GM19043 (cell line): Measurements from ENCODE around the gene ARL3.
"Not testable (repeated sequence)": the region's sequence is repeated elsewhere in the genome, so short reads cannot be mapped to it uniquely, and the experiment has no call there.

Source experiments
- ATAC-seq: cut with Tn5 transposase; IDR thresholded peaks from one replicate; pipeline ENCODE4 v1.9.1; 2021; ENCODE audit warnings: low read depth; ENCODE audit not compliant: unreplicated experiment

ARL3 gene

DNA sequence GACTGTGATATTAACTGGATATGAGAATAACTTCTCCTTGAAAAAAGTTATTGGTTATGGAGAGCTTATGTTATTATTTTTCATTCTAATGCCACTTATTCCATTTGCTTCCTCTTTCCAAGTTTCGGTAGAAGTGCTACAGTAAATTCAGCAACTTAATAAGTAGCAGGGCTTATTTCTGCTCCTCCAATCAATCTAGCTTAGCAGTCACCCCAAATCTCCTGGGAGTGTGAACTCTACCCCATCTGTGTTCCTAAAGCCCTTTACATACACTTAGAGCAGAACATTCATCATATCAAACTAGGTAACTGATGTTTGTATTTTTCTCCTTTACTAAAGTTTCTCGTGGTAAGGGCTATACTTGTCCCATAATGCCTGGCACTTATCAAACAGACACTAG, 8.7 kb downstream of the ARL3 start:
- no peak for ATAC-seq

- no peak for ATAC-seq
These were observed 9.3 kb downstream of the ARL3 start for GRCh38 chr10:102704915-102705314.

DNA sequence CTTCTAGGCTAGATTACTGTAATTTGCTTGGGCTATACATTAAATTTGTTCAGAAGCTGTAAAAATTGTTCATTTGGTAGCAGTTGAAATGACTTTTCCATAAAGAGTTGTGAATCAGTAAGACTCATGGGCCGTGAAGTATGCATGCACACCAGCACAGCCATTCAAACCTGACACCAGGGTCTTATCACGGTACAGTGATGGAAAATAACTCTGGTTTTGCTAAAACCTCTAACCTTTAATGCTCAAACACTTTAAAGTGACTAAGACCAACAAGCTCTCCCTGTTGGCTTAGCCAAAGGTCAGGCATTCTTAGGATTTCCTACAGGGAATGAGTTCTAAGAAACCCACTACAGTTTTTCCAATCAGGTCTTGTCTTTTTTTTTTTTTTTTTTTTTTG, 11.5 kb downstream of the ARL3 start:
- ATAC-seq, result no peak

- ATAC-seq, result no peak
These were observed 12.4 kb downstream of the ARL3 start for GRCh38 chr10:102701796-102702195.

DNA sequence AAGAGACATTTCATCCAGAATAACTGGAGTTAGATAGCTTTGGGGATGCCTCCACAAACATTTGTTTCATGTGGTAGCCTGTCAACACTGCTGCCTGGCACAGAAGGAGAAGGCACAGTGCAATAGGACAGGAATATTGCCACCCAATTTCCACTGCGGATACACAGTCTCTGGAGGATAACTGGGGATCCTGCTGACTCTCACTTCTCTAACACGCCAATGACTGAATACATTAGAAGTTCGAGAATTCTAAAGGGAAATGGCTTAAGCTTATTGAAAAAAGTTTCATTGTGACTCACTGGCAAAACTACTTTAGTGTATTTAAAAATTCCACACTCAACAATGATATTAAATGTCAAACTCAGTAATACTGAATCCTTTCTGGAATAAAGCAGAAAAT, 12.9 kb downstream of the ARL3 start:
- ATAC-seq, result no peak

- ATAC-seq, result no peak
These were observed 15.3 kb downstream of the ARL3 start for GRCh38 chr10:102698894-102699293.

- no peak for ATAC-seq
These were observed 17.5 kb downstream of the ARL3 start for GRCh38 chr10:102696736-102697135.

GRCh38 chr10:102695401-102695800, 18.8 kb downstream of the ARL3 start:
- not testable (repeated sequence) for ATAC-seq

DNA sequence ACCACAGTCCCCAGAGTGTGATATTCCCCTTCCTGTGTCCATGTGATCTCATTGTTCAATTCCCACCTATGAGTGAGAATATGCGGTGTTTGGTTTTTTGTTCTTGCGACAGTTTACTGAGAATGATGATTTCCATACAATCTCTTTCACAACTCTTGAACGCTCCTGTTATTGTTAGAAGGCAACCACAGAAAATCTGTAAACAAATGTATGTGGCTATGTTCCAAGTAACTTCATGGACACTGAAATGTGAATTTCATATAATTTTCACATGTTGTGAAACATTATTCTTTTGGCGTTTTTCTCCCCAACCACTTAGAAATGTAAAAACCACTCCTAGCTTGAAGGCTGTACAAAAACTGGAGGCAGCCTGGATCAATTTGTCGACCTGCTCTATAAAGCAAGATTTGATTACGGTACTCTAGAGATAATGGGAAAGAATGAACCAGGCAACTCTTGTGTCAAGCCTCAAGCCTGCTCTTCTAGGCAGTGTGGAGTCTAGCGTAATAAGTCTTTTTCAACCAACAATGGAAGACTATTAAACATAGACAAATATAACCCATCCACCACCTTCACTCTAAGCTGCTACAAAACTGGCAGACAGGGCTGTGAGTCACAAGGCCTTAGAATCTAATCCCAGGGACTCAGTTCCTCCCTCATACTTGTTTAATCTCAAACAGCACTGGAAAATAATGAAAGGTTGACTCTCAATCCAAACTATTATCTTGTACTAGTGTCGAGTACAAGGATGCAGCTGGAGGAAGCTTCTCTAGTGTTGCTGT, 22.7 kb downstream of the ARL3 start:
- ATAC-seq, result no peak

- no peak for ATAC-seq
These were observed 30.5 kb downstream of the ARL3 start for GRCh38 chr10:102683736-102684135.

DNA sequence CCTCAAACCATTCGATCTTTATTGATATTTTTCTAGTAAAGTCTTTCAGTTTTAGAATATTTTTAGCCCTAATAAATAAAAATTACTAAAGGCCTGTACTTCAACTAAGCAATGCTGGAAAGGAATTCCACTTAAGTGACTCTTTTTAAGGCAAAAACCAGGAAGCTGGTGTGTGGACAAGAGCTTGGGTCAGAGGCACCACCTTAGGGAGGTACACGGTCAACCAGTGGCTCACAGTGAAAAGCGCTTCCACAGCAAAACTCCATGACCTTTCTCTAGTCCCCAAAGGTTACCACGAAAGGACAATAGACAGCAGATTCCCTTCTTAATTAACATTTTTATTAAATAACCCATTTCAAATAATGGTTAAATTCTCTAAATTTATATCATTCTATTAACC, 31.2 kb downstream of the ARL3 start:
- ATAC-seq, result no peak

- ATAC-seq, result no peak
These were observed 31.8 kb downstream of the ARL3 start for GRCh38 chr10:102682416-102682815.

- no peak for ATAC-seq
These were observed 32.5 kb downstream of the ARL3 start for GRCh38 chr10:102681696-102682095.

GRCh38 chr10:102679596-102679995, 34.6 kb downstream of the ARL3 start:
- ATAC-seq, result no peak

DNA sequence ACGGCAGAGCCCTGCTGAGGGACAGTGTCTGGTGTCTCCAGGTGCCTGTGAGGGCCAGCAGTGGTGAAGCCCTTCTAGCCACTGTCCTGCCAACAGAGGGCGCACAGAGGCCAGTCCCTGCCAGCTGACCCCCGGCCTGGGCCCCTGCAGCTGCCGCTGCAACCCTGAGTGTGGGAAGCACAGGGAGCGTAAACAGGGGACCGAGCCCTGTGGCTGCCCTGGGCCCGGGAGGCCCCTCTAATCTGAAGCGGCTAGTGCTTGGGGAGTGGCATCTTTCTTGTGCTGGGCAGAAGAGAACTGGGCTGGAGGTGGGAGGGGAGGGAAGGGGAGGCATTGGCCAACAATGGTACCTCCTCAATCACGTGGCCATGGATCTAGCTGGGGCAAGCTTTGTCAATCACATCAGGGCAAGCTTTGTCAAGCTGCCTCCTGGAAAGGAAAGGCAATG, 35.3 kb downstream of the ARL3 start:
- no peak for ATAC-seq

GRCh38 chr10:102678068-102678400, 36.2 kb downstream of the ARL3 start:
- no peak for ATAC-seq

- no peak for ATAC-seq
These were observed 36.7 kb downstream of the ARL3 start for GRCh38 chr10:102677331-102678067.

DNA sequence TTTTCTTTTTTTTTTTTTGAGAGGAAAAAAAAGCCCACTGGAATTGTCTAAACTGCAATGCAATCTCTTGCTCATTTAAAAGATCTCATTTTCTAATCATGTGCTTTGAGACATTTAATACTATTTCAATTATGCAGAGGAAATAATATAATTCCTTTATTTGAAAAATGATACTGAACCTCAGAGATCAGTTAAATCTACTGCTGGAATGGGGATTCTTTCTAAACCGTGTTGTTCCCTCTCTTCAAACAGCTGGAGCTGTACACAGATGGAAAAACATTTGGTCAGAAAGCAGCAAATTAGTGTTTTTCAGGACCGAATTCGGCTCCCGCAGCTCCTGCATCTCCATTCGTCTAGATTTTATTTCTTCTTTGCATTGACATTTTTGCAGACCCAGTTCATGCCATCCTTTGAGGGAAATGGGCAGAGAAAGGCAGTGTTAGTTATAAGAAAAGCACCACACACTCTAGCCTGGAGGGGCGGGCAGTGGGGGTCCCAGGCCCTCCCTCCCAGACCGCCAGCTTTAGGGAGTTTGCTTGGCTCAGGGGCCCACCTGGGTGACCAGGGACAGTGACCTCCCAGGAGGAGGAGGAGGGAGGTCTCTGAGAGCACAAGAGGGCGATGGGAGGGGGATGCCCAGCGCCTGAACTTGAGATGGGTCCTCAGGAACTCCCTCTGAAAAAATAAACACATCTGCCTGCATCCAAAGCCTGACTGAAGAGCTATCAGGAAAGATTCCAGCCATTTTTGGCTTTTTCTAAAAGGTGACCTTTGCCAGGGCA, 37.5 kb downstream of the ARL3 start:
- no peak for ATAC-seq

DNA sequence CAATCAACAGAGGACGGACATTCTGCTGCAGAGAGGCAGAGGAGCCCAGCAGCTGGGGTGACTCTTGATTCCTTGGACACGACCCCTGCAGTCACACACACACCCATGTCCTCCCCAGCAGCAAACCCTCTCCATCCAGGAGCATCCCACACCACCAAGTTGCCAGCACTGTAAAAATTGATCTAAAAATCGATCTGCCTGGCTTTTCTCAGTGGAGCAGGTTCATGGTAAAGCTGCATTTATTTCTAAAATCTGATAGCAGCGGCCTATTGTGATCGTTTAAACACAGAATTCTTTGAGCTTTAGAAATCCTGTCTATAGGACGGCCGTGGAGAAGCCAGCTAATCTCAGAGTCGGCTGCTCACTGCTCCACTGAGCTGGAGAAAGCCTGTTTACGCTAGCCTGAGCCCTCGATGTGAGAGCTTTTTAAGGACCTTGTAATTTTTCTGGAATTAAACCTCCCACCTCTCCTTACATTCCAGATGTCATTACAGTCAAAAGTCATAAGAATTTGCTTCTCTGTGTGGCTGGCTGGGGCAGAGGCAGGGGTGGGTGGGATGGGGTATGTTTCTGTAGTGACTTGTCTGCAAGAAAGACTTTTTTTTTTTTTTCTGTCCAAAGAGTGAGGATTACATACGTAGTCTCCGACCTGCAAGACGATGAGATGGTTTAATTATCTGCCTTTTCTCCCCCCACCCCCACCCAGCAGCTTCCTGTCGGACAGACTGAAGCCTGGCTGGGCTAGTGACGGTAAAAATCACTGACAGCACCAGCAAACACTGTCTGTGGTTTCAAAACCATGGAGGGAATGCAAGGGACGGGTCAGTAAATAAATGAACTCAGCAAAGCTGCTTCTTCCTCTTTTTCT, 38.3 kb downstream of the ARL3 start:
- no peak for ATAC-seq

DNA sequence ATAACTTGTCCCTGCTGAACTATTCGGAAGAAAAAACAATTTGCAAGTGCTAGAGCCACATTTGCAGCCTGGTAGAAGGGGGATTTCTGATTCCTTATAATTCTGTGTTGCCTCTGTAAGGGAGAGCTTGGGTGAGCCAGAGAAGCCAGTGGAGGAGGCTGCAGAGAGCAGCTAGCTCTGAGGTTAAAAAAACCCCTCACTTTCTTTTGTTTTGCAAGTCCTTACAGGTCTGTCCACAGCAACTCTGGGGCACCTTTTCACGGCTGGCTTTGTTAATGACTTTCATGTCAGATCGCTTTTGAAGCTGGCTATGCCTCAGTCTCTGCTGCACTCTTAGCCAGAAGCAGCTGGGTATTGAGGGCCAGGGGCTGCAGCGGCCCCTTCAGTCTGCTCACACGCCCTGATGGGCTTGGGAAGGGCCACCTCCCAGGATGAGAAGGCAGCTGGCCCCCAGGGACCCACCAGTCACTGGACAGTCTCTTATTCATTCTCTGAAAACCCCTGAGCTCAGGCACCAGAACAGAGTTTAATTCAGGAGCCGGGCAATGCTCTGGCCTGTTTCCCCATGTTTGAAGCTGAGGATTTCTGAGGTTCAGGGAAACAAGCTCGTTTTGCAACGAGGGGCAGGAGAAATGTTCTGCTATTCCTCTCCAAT, 39.1 kb downstream of the ARL3 start:
- no peak for ATAC-seq
